DND-41 (cell line): ENCODE measurements around the gene LAMB1.

Source experiments
- ATAC-seq: fragments of 200-7000 bp; cut with Tn5 transposase; 3 replicates; pipeline ENCODE4 v1.9.1; 2021; ENCODE audit warnings: low read depth; ENCODE audit not compliant: insufficient read depth
- DNase-seq: peaks from one replicate; pipeline ENCODE4 v3.0.0-alpha.2; 2020
- H2AFZ ChIP-seq: 2 replicates; pipeline ENCODE4 v1.6.0; 2012; ENCODE audit warnings: low read depth, low read length
- H3K27ac ChIP-seq: 2 replicates; pipeline ENCODE4 v1.5.1; 2012; ENCODE audit warnings: low read length, inconsistent platforms
- H3K27me3 ChIP-seq: fragments of 200-600 bp; sonication (generic); 2 replicates; pipeline ENCODE4 v1.6.0; 2012; ENCODE audit warnings: low read length, mild to moderate bottlenecking, inconsistent platforms; ENCODE audit not compliant: insufficient read depth, poor library complexity
- H3K36me3 ChIP-seq: 2 replicates; pipeline ENCODE4 v1.5.1; 2012; ENCODE audit warnings: low read length, inconsistent platforms; ENCODE audit not compliant: insufficient read depth
- H3K4me1 ChIP-seq: 2 replicates; pipeline ENCODE4 v1.5.1; 2012; ENCODE audit warnings: mild to moderate bottlenecking, low read length; ENCODE audit not compliant: insufficient read depth
- H3K4me2 ChIP-seq: 2 replicates; pipeline ENCODE4 v1.6.0; 2012; ENCODE audit warnings: mild to moderate bottlenecking, moderate library complexity, low read length, inconsistent platforms; ENCODE audit not compliant: insufficient read depth
- H3K4me3 ChIP-seq, 2 experiments: fragments of 200-600 bp in 1 of 2; shearing (Covaris generic) in 1 of 2; 2 replicates each; pipeline ENCODE4 v1.5.1; 2012 to 2016; ENCODE audit warnings: inconsistent platforms in 2 of 2, low read length in 2 of 2, mild to moderate bottlenecking in 2 of 2, low read depth in 1 of 2, moderate library complexity in 1 of 2
- H3K79me2 ChIP-seq: 2 replicates; pipeline ENCODE4 v1.6.0; 2012; ENCODE audit warnings: low read length, inconsistent platforms; ENCODE audit not compliant: insufficient read depth
- H3K9ac ChIP-seq: 2 replicates; pipeline ENCODE4 v1.6.0; 2012; ENCODE audit warnings: low read depth, mild to moderate bottlenecking, inconsistent platforms, low read length, moderate library complexity
- H3K9me3 ChIP-seq: 2 replicates; pipeline ENCODE4 v1.5.1; 2012; ENCODE audit warnings: low read length, moderate library complexity, mild to moderate bottlenecking, inconsistent platforms; ENCODE audit not compliant: insufficient read depth, severe bottlenecking
- H4K20me1 ChIP-seq: 2 replicates; pipeline ENCODE4 v1.6.0; 2012; ENCODE audit warnings: low read length; ENCODE audit not compliant: insufficient read depth
- EZH2 ChIP-seq: IDR thresholded peaks from 3 replicates; pipeline ENCODE4 v1.6.1; 2012; ENCODE audit warnings: borderline replicate concordance, low read depth, mild to moderate bottlenecking, moderate library complexity, low read length, inconsistent platforms; ENCODE audit not compliant: severe bottlenecking
- TF ChIP-seq, protein P1 (sequence below): IDR thresholded peaks from 2 replicates; pipeline ENCODE4 v1.5.1; 2012; ENCODE audit warnings: borderline replicate concordance, low read length, moderate library complexity, mild to moderate bottlenecking; ENCODE audit not compliant: poor library complexity, severe bottlenecking; ENCODE audit errors: extremely low read depth

LAMB1 gene

DNA sequence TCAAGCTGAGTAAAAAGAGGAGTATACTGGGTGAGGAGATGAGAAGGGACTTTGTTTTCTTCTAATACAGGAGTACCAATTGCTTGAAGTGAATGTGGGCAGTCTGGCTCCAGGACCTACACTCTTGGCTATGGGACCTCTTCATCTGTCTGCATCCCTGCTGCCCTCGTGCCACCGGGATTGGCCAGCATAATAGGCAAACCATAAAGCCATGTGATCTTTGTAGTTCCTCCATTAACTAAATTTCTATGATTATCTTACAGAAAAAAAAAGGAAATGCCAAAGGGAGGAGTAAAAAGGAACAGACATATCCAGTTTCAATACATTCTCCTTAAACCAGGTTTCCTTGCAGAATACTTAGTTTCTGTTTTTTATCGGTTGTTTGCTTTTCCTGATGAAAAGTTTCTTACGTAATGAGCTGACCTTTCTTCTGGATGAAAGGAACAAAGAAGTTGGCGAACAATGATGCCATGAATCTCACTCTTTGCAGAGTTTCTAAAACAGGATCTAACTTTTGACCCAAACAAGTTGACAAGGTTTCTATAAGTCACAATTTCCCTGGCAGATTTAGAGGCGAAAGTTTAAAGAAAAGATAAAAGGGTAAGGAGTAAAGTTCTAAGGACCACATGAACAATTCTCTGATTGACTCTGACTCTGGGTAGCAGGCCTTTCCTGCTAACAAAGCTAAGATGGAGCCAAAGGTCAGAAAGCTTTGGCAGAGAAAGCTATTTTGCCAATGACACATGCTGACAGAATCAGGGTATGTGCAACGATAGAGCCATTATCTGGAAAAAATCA lies 54.1 kb downstream of the LAMB1 start:
- H2AFZ ChIP-seq, result no peak overlapping the region
- H3K27me3 ChIP-seq, result peaks cover 5% of the 10 kb centered on the region
- H3K4me3 ChIP-seq, result no peak overlapping the region
- no peaks in the 10 kb centered on the region for H3K79me2 ChIP-seq
- no peak overlapping the region for H3K4me2 ChIP-seq
- no peaks in the 10 kb centered on the region for H3K36me3 ChIP-seq
- no peak overlapping the region for H3K9ac ChIP-seq
- H3K27ac ChIP-seq, result no peak overlapping the region
- H3K4me1 ChIP-seq, result no peaks in the 10 kb centered on the region
- H4K20me1 ChIP-seq, result no peaks in the 10 kb centered on the region
- no peaks in the 10 kb centered on the region for H3K9me3 ChIP-seq
- DNase-seq, result no peak
- no peak for ATAC-seq
- TF ChIP-seq EZH2, result no peak
- TF ChIP-seq, protein P1, sequence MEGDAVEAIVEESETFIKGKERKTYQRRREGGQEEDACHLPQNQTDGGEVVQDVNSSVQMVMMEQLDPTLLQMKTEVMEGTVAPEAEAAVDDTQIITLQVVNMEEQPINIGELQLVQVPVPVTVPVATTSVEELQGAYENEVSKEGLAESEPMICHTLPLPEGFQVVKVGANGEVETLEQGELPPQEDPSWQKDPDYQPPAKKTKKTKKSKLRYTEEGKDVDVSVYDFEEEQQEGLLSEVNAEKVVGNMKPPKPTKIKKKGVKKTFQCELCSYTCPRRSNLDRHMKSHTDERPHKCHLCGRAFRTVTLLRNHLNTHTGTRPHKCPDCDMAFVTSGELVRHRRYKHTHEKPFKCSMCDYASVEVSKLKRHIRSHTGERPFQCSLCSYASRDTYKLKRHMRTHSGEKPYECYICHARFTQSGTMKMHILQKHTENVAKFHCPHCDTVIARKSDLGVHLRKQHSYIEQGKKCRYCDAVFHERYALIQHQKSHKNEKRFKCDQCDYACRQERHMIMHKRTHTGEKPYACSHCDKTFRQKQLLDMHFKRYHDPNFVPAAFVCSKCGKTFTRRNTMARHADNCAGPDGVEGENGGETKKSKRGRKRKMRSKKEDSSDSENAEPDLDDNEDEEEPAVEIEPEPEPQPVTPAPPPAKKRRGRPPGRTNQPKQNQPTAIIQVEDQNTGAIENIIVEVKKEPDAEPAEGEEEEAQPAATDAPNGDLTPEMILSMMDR, result no peak

DNA sequence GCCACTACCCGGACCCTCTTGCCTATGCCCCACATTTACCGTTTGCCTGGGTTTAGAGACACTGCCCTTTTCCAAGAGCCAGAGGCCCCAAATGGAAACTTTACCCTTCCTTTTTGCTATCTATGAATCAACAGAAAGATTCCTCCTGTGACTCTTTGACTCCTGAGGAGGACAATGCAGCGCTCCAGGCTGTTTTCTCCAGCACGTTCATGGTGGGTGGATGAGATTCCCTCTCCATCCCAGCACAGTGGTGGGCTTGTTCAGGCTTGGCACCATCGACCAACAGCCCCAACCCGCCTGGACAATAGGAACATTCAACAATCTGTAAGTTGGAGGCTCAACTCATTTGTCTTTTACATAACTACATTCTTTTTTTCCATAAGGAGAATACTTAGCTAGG lies 56.1 kb downstream of the LAMB1 start:
- Histone ChIP-seq H3K4me2 (no peak overlapping the region), H3K9me3 (no peaks in the 10 kb centered on the region), H3K27ac (no peak overlapping the region), H3K27me3 (peaks cover 2% of the 10 kb centered on the region), H2AFZ (no peak overlapping the region), H3K36me3 (no peaks in the 10 kb centered on the region), H4K20me1 (no peaks in the 10 kb centered on the region), H3K9ac (no peak overlapping the region), H3K4me1 (no peaks in the 10 kb centered on the region), H3K79me2 (no peaks in the 10 kb centered on the region), H3K4me3 (no peak overlapping the region)
- ATAC-seq, result no peak
- DNase-seq, result no peak
- no peak for TF ChIP-seq EZH2
- TF ChIP-seq, protein P1, result no peak

DNA sequence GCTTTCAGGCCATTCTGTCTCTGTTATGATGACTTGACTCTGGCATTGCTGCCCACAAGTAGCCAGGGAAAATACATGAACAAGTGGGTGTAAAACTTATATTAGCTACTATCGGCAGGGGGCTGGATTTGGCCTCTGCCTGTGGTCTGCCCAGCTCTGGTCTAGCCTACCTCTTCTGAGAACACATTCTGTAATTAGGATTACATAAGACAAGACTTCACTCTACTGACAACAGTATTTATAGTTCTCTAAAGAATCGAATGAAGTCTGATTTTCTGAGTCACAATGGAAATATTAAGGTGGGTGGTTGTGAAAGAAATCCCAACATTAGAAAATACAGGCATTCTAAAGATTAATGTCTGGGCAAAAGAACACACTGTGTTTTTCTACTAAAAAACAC lies 56.5 kb downstream of the LAMB1 start:
- DNase-seq (no peak), ATAC-seq (no peak)
- Histone ChIP-seq H3K9me3 (no peaks in the 10 kb centered on the region), H4K20me1 (no peaks in the 10 kb centered on the region), H2AFZ (no peak overlapping the region), H3K9ac (no peak overlapping the region), H3K4me3 (no peak overlapping the region), H3K4me2 (no peak overlapping the region), H3K27ac (no peak overlapping the region), H3K27me3 (no peaks in the 10 kb centered on the region), H3K4me1 (no peaks in the 10 kb centered on the region), H3K36me3 (no peaks in the 10 kb centered on the region), H3K79me2 (no peaks in the 10 kb centered on the region)
- TF ChIP-seq, protein P1, result no peak
- TF ChIP-seq EZH2, result no peak
